Measurements from ENCODE around the gene ZNF593. TPM values are rescaled to one million over a fixed set of nuclear protein-coding genes. Genes with fewer than 3 reads are reported as not detected.
A peak's percentile ranks its signal among the peaks of the same experiment; 100 is the strongest.

Gene ZNF593
- total RNA-seq, 4 donors from 2014 or later, result 39.6 to 135 (median 97.3) TPM

DNA sequence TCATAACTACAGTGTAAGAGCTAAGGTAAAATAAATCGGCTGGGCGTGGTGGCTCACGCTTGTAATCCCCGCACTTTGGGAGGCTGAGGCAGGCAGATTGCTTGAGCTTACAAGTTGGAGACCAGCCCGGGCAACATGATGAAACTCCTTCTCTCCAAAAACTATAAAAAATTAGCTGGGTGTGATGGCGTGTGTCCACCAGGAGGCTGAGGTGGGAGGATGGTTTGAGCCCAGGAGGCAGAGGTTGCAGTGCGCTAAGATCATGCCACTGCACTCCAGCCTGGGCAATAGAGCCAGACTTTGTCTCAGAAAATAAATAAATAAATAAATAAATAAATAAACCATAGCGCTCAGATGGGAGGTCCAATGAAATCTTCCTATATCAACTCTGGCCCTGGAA lies 27.5 kb upstream of the ZNF593 start:
- TF ChIP-seq POLR2A (IDR thresholded peaks at IDR 0.05), result no peak
- TF ChIP-seq, protein P1, sequence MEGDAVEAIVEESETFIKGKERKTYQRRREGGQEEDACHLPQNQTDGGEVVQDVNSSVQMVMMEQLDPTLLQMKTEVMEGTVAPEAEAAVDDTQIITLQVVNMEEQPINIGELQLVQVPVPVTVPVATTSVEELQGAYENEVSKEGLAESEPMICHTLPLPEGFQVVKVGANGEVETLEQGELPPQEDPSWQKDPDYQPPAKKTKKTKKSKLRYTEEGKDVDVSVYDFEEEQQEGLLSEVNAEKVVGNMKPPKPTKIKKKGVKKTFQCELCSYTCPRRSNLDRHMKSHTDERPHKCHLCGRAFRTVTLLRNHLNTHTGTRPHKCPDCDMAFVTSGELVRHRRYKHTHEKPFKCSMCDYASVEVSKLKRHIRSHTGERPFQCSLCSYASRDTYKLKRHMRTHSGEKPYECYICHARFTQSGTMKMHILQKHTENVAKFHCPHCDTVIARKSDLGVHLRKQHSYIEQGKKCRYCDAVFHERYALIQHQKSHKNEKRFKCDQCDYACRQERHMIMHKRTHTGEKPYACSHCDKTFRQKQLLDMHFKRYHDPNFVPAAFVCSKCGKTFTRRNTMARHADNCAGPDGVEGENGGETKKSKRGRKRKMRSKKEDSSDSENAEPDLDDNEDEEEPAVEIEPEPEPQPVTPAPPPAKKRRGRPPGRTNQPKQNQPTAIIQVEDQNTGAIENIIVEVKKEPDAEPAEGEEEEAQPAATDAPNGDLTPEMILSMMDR (IDR thresholded peaks at IDR 0.05 in 4 of 5, conservative IDR thresholded peaks at IDR 0.05 in 1 of 5), result no peak
- intact Hi-C loops (cut with DNase I; ENCODE audit: low total_unique reads), result no loop called here
- no peak for ATAC-seq
- Histone ChIP-seq H3K36me3 (no peaks in the 10 kb centered on the region), H3K4me3 (no peak overlapping the region), H3K4me1 (peaks cover 0 to 9% of the 10 kb centered on the region in 2 donors), H3K27ac (no peak overlapping the region), H3K27me3 (no peaks in the 10 kb centered on the region), H3K9me3 (no peaks in the 10 kb centered on the region)
- DNase-seq, result no peak
- in situ Hi-C loops (cut with MboI; ENCODE audit: low sequenced_read_pairs in 4 of 4), result loop anchor here in 1 of 4 donors (10.0 to 25.0 kb wide), 2 partner anchors 107 to 255 kb away; partner anchors contain the start of gene PAQR7

DNA sequence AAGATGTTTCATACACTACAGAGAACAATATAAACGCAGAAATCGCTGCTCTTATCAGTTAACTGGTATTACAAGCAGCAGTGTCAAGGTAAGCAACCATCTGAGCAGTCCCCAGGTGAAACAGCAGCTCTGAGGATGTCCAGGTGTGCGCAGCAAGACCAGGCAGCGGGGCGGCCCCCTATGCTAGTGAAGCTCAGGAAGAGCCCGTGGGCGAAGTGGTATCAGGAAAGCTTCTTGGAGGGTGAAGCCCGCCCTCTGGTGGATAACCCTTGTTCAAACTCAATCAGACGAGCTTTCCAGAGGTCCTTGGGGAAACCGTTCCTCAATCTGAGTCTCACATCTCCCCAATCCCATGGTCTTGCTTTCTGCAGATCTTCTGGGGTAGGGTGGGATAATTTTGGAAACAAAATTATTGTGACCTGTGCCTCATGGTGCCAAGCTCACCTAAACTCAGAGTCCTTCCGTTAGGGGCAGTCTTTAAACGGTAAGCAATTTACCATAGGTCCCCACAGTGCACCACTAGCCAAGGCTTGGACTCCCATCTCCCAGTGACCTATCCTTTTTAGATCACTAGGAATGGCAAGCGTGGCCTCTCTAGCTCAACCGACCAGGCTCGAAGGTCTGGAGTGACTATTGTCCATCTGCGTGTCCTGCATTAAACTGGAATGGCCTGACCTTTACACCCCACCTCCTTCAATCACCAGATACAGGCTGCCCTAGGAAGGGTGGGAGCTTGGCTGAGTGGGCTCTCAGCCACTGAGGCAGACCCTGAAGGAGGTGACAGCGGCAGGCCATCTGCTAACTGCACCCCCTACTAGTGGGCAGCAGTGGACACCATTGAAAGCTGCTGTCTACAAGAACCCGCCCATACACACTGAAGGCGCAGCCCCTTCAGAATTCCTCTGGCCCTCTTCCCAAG lies 24.4 kb upstream of the ZNF593 start:
- peaks cover 0 to 9% of the 10 kb centered on the region in 2 donors for H3K4me1 ChIP-seq
- in situ Hi-C loops (cut with MboI; ENCODE audit: low sequenced_read_pairs in 4 of 4), result loop anchor here (5.0 to 25.0 kb wide), 4 partner anchors 38 to 258 kb away; partner anchors contain the start of gene PAQR7 (in 1 of the 4)
- no peaks in the 10 kb centered on the region for H3K27me3 ChIP-seq
- H3K36me3 ChIP-seq, result no peaks in the 10 kb centered on the region
- peak; percentile 64 to 78 for DNase-seq
- no peaks in the 10 kb centered on the region for H3K9me3 ChIP-seq
- ATAC-seq, result peak; percentile 99 to 100
- peak overlapping the region in 2 of 4 donors; percentile 37 to 38 for H3K27ac ChIP-seq
- TF ChIP-seq, protein P1 (IDR thresholded peaks at IDR 0.05 in 4 of 5, conservative IDR thresholded peaks at IDR 0.05 in 1 of 5), result peak; percentile 54 to 93 (median 85)
- TF ChIP-seq POLR2A (IDR thresholded peaks at IDR 0.05), result no peak
- H3K4me3 ChIP-seq, result no peak overlapping the region
- intact Hi-C loops (cut with DNase I; ENCODE audit: low total_unique reads), result loop anchor here (1.0 kb wide), 2 partner anchors 40 to 109 kb away; no protein-coding TSS in a partner anchor

DNA sequence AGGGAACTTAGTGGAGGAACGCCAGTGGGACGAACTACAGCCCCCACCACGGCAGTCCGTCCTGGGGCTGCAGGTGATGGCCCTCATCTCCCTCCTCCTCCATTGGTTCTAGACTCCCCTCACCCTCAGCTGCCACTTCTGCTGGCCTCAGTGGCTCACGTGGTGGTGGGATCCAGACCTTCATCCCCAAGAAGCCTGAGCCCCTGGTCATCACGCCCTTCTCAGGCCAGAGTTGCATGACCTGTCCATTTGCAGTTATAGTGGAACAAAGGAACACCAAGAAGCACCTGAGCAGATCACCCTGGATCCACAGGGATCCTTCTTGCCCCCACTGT lies 23.8 kb upstream of the ZNF593 start:
- no peaks in the 10 kb centered on the region for H3K36me3 ChIP-seq
- no peaks in the 10 kb centered on the region for H3K27me3 ChIP-seq
- in situ Hi-C loops (cut with MboI; ENCODE audit: low sequenced_read_pairs in 4 of 4) (loop anchor here (5.0 to 25.0 kb wide), 4 partner anchors 39 to 259 kb away; partner anchors contain the start of gene PAQR7 (in 1 of the 4)), intact Hi-C loops (cut with DNase I; ENCODE audit: low total_unique reads) (loop anchor here (1.0 kb wide), 2 partner anchors 41 to 110 kb away; no protein-coding TSS in a partner anchor)
- peaks cover 0 to 12% of the 10 kb centered on the region in 2 donors for H3K4me1 ChIP-seq
- TF ChIP-seq POLR2A (IDR thresholded peaks at IDR 0.05), result no peak
- TF ChIP-seq, protein P1 (IDR thresholded peaks at IDR 0.05 in 4 of 5, conservative IDR thresholded peaks at IDR 0.05 in 1 of 5), result no peak
- H3K4me3 ChIP-seq, result no peak overlapping the region
- H3K27ac ChIP-seq, result no peak overlapping the region
- ATAC-seq, result no peak
- DNase-seq, result no peak
- H3K9me3 ChIP-seq, result no peaks in the 10 kb centered on the region

DNA sequence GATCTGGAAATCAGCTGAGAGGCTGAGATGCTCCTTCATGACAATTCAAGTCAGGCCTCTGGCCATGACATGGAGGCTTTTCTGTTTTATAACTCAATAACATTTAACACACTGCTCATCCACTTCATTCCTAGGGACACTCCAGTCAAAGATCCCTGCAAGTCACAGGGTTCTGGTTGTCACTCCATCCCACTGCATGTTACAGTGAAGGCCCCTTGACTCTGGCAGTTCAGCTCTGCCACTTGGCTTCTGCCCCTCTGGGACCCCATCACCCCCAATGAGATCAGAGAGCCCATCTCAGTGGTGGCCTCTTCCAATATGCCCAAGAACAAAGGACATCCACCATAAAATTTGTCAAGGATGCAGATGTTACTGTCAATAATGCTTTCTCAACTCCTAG lies 20.8 kb upstream of the ZNF593 start:
- intact Hi-C loops (cut with DNase I; ENCODE audit: low total_unique reads), result no loop called here
- Histone ChIP-seq H3K9me3 (no peaks in the 10 kb centered on the region), H3K4me1 (peaks cover 0 to 12% of the 10 kb centered on the region in 2 donors), H3K27me3 (no peaks in the 10 kb centered on the region), H3K4me3 (no peak overlapping the region), H3K36me3 (no peaks in the 10 kb centered on the region), H3K27ac (no peak overlapping the region)
- in situ Hi-C loops (cut with MboI; ENCODE audit: low sequenced_read_pairs in 4 of 4), result loop anchor here (5.0 to 25.0 kb wide), 4 partner anchors 42 to 262 kb away; partner anchors contain the start of gene PAQR7 (in 1 of the 4)
- no peak for DNase-seq
- ATAC-seq, result no peak
- no peak for TF ChIP-seq POLR2A (IDR thresholded peaks at IDR 0.05)
- TF ChIP-seq, protein P1 (IDR thresholded peaks at IDR 0.05 in 4 of 5, conservative IDR thresholded peaks at IDR 0.05 in 1 of 5), result no peak

Data from gastrocnemius medialis (tissue), 4 donors.